Subcutaneous adipose tissue (tissue), 4 donors: ENCODE results near the gene ZNF429. TPM values are rescaled to one million over a fixed set of nuclear protein-coding genes. Genes with fewer than 3 reads are reported as not detected.

ENCODE experiments used
- CTCF ChIP-seq: fragments of 450-650 bp; IDR thresholded peaks from one replicate; pipeline ENCODE4 v1.5.1; 2016; ENCODE audit warnings: low read depth, mild to moderate bottlenecking, control low read depth, antibody characterized with exemption, moderate library complexity
- total RNA-seq, 4 donors: library from RNA; depleted of rRNA; stranded (reverse); fragments of >200 nt; gene quantifications; one replicate each; pipeline ENCODE4 v1.1.0, GENCODE V29; 2016

The ZNF429 gene
- total RNA-seq: 10 to 100 TPM in 3 of 4 donors, 1 to 10 TPM in 1; 6.8 to 15.9 (median 13.2) TPM

DNA sequence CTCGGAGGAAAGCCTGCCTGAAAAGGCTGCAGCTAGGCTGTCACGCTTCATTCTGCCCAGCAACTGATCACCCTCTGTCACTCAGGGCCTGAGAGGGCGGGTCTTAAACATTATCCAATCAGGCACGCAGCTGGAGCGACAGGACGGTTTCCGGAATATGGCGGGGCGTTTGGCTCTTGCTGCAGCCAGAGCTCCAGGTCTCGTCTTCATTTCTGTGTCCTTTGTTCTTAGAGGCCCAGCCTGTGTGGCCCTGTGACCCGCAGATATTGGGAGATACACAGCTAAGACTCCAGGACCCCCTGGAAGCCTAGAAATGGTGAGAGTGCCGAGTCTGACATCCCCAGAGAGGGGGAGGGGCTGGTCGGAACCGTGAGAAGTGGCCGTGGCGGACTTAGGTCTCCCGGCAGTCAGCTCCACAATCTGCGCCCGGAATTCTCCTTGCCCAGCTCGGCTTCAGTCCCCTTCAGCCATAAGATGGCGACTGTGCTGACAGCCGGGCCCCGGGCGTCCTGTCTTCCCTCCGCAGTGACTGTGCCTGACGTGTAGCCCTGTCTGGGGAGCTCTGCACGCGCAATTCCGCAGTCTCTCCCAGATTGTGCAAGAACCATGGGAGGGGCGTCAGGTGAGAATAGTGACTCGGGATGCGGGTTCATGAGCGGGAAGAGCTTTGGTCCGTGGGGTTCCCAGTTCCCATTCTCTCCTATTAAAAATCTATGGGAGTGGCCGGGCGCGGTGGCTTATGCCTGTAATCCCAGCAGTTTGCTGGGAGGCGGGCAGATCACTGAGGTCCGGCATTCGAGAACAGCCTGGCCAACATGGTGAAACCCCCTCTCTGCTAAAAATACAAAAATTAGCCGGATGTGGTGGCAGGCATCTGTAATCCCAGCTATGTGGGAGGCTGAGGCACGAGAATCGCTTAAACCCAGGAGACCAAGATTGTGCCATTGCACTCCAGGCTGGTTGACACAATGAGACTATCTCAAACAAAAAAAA, at the start of gene ZNF429:
ZNF429 (plus strand) TSS at position 144 of the 993 bp plus-strand sequence; CDS start at position 314, 170 bp downstream.
- TF ChIP-seq CTCF: no peak

DNA sequence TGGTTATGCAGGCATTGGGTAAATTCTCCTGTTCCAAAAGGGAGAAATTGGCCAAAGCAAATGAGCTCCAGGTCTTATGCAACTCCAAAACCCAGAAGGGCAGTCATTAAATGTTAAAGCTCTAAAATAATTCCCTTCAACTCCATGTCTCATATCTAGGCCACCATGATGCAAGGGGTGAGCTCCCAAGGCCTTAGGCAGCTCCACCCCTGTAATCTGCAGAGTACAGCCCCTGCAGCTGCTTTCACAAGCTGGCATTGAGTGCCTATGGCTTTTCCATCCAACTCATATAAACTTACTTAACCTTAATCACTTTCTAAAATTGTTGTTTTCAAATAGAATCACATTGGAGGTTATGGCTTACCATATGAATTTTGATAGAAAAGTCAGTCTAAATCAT, 44.7 kb upstream of the ZNF429 start:
- no peak for TF ChIP-seq CTCF

DNA sequence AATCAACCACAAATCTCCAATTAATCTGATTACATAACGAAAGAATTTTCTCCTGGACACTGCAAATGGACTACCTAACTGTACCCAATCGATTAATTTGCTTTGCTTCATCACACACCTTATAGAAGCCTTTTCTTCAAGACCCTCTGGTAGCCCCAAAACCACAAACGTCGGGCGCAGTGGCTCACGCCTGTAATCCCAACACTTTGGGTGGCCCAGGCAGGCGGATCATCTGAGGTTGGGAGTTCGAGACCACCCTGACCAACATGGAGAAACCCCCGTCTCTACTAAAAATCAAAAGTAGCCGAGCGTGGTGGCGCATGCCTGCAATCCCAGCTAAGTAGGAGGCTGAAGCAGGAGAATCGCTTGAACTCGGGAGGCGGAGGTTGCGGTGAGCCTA, 42.9 kb upstream of the ZNF429 start:
- no peak for TF ChIP-seq CTCF

DNA sequence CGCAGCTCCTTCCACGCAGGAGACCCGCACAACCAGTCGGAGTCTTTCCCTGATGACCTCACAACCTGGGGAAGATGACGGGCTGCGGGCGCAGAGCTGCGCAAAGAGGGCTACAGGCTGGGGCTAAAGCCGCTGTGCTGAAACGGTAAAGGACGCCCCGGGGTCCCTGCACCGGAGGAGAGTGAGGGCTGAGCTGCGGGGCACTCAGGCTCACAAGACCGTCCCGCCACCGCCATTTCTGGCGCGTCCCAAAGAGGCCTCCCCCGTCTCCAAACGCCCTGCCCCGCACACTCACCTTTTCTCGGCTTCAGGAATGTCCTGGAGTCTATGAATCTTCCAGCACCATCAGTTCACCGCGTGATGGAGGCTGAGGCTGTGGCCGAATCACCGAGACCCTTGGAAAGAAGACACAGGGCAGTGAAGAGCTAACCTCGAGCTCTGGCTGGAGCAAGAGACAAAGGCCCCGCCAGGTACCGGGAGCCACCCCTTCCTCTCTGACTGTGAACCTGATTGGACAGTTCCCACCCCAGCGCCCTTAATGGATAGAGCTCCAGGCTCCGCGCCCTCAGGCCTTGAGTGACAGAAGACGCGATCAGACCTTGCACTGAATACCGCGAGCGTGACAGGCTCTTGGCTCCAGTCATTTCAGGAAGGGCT, 41.8 kb upstream of the ZNF429 start:
- TF ChIP-seq CTCF: no peak

DNA sequence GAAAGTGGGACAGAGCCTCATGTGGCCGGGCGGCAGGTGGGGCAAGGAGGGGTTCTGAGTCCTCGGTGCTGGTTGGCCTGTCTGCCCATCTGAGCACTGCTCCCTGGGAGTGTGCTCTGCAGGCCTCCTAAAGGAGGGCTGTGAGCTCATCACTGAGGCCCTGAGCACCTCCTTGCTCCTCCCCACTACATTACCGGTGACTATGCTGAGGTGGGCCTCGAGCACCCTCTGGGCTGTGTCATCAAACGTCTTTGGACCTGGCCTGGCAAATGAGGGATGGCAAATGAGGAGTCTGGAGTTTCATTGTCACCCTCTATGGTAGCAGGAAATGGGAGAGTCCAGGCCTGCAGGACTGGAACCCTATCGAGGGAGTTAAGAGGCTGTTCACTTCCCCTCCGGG, 38.8 kb upstream of the ZNF429 start:
- no peak for TF ChIP-seq CTCF

- no peak for TF ChIP-seq CTCF
Measured at GRCh38 chr19:21468791-21469190, 36.6 kb upstream of the ZNF429 start.

DNA sequence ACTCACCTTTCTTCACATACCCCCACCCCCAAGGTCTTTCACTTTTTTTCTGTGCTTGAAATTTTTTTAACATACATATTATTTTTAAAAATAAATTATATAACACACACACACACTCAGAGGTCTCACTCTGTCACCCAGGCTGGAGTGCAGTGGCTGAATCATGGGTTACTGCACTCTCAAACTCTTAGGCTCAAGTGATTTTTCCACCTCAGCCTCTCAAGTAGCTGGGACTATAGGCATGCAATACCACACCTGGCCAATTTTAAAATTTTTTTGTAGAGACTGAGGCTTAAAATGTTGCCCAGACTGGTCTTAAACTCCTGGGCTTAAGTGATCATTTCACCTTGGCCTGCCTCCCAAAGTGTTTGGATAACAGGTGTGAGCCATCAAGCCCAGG, 32.9 kb upstream of the ZNF429 start:
- TF ChIP-seq CTCF: no peak
